22Rv1 (cell line): Measurements from ENCODE around the gene DOCK3.

ENCODE experiments used
- CTCF ChIP-seq: fragments of 450-650 bp; IDR thresholded peaks from 2 replicates; pipeline ENCODE4 v1.5.1; 2017; ENCODE audit warnings: mild to moderate bottlenecking
- ZFX ChIP-seq: fragments of 450-650 bp; IDR thresholded peaks from 2 replicates; pipeline ENCODE4 v1.6.1; 2017; ENCODE audit warnings: antibody characterized with exemption, borderline replicate concordance

GRCh38 chr3:51024765-51025632, 350.3 kb downstream of the DOCK3 start:
- no peak for TF ChIP-seq CTCF
- no peak for TF ChIP-seq ZFX
